Fibroblast of skin of left biceps (primary cell): Measurements from ENCODE around the gene ARHGDIA.
"Not testable (repeated sequence)": the region's sequence is repeated elsewhere in the genome, so short reads cannot be mapped to it uniquely, and the experiment has no call there.

ENCODE experiments used
- DNase-seq, 2 experiments: peaks; one replicate each; pipeline ENCODE4 v3.0.0-alpha.2; 2013; ENCODE audit warnings: low read depth in 2 of 2

ARHGDIA gene

GRCh38 chr17:81843713-81844326, 27.3 kb downstream of the ARHGDIA start:
- DNase-seq: no peak

GRCh38 chr17:81842725-81843504, 28.2 kb downstream of the ARHGDIA start:
- DNase-seq: no peak

- no peak for DNase-seq
Observed at GRCh38 chr17:81842378-81842724, 28.8 kb downstream of the ARHGDIA start.

DNA sequence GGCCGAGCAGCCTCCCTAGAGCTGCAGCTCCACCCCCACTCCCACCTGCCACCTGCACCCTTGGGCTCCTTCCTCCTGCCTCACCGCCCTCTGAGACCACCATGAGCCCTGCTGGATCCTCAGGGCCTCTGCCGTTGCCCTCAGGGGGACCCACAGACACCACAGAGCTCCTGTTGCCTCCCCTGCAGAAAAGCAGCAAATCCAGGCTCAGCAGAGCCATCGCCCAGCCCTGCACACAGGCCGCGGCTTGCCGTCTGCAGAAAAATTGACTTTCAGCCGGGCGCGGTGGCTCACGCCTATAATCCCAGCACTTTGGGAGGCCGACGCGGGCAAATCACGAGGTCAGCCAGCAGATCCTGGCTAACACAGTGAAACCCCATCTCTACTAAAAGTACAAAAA, 29.3 kb downstream of the ARHGDIA start:
- DNase-seq: no peak

GRCh38 chr17:81840826-81841778, 30.0 kb downstream of the ARHGDIA start:
- DNase-seq: no peak

DNA sequence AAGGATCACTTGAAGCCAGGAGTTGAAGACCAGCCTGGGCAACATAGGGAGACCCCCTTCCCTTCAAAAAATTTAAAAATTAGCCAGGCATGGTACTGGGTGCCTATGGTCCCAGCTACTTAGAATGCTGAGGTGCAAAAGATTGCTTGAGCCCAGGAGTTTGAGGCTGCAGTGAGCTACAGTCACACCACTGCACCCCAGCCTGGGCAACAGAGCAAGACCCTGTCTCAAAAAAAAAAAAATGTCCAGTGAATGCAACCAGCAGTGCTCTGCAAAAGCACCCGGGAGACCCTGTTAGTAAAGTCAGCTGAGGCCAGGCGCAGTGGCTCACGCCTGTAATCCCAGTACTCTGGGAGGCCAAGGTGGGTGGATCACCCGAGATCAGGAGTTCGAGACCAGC, 31.1 kb downstream of the ARHGDIA start:
- DNase-seq: not testable (repeated sequence)

GRCh38 chr17:81839301-81839700, 31.8 kb downstream of the ARHGDIA start:
- DNase-seq: no peak

DNA sequence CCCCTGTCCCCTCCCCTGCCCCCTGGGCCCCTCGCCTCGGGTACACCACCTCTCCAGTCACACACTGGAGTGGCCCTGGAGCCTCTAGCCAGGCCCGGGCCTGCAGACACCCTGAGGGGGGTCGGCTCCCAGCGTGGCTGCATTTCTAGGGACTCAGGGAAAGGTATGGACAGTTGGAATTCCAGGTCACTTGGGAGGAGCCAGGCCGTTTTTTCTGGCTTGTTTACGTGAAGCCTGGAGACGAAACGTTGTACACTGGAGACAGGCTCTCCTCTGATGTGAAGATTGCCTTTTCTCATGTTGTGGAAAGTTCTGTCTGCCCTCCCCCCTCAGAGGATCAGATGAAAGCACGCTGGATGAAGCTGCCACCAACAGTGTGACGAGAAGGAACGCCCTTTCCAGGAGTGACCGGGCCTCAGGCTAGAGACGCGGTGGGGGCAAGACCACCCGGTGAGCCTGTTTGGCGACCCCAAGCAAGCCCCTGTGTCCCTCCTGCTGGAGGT, 32.3 kb downstream of the ARHGDIA start:
- DNase-seq: no peak

GRCh38 chr17:81837641-81838040, 33.5 kb downstream of the ARHGDIA start:
- no peak for DNase-seq

DNA sequence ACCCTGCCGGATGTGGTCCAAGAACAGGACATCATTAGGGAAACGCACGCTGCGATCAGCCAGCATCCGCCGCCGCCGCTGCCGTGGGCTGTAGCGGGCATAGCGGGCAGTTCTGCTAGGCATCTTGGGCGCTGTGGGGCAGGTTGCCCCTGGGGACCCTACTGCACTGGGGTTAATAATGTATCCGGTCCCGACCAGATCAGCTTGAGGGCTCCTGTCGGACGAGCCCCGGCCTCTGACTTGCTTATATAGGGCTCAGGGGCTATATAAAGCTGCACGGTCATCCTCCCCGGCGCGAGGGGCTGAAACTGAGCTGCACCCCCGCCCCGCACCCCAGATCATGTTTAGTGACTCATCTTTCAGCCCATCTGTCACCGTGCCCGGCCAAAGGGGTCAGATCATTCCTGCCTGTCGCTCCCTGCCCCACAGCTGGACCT, 36.3 kb downstream of the ARHGDIA start, which contains the start of gene PPP1R27:
TSS of gene PPP1R27 (minus strand) at position 220 of the 437 bp plus-strand sequence. CDS start at position 123, 97 bp downstream.
- DNase-seq: no peak

DNA sequence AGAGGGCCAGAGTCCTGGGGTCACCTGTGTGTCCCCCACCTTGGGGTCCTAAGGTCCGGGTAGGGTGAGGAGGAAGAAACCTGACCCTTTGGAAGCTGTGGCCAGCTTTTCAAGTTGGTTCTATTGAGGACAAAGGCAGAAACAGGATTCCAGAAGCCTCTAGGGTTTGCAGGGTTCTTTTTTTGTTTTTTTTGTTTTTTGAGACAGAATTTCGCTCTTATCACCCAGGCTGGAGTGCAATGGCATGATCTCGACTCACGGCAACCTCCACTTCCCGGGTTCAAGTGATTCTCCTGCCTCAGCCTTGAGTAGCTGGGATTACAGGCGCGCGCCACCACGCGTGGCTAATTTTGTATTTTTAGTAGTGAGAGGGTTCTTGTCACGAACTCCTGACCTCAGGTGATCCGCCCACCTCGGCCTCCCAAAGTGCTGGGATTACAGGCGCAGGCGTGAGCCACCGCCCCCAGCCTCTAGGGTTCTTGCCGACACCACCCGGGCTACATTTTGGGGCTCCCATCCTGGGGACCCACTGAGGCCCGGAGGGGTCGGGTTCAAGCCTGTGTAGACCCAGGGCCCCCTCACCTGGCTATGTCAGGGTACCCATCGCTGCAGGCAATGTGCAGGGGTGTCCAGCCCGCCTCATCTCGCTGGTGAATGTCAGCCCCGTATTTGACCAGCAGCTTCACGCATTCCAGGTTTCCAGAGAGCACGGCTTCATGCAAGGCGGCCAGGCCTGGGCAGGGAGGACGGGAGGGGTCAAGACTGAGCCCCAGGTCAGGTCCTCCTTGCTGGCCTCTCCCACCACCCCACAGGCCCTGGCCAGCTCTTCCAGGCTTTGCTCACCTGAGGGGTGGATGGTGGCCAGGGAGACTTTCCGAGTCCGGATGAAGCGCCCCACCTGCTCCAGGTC, 37.0 kb downstream of the ARHGDIA start:
- no peak for DNase-seq

DNA sequence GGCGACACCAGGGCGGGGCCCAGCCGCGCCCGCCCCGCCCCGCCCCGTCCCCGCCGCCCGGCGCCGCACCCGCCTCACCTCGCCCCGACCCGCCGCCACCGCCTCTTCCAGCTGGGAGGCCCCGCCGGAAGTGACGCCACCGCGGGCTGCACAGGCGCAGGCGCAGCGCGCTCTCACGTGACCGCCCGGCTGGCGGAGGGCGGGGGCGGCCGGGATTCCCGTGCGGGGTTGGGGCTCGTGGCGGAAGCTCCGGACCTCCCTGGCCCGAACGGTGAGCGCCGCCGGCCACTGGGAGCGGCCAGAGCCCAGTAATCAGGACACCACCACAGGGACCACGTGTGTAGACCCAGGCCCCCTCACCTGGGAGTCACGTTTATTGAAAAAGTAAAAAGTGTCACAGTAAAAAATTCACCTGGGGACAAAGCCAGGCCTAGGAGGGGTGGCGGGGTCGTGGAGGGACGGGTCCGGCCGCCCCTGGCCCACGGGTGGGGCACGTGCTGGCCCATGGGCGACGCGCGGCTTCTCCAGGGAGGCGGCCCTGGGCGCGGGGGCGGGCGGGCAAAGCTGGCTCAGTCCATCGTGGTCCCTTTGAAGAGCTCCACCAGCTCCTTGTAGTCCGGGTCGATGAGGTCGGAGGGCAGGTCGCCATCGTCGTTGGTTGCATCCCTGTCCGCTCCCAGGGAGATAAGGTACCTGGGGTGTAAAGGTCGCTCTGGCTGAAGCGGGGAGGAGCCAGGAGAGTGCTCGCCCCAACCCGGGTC, 37.8 kb downstream of the ARHGDIA start, which contains the start of gene MCRIP1:
TSS of gene MCRIP1 (minus strand) at position 132 of the 761 bp plus-strand sequence. CDS start 8,785 bp downstream, outside the sequence.
- peak; percentile 72 to 76 for DNase-seq

DNA sequence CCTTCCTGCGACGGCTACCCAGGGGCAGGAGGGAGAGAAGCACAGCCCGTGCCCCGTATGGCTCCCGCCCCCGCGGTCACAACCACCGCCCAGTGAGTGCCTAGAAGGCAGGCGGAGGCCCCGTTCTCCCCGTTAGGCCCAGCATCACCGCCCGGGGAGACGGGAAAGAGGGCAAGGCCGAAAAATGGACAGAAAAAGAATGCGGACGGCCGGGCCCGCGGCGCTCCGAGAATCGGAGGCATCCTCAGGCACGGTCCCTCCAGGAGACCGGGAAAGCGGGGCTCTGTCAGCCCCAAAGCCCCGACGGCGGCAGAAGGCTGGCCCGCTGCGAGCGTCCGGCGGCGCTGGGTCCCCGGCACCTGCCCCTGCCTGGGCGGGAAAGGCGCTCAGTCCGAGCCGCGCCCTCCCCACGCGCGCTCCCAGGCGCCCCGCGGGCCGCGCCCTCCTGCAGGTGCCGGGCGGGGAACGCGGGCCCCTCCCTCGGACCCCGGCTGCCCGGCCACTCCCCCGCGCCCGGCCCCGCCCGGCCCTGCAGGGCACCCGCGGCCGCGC, 38.5 kb downstream of the ARHGDIA start:
- DNase-seq: no peak

DNA sequence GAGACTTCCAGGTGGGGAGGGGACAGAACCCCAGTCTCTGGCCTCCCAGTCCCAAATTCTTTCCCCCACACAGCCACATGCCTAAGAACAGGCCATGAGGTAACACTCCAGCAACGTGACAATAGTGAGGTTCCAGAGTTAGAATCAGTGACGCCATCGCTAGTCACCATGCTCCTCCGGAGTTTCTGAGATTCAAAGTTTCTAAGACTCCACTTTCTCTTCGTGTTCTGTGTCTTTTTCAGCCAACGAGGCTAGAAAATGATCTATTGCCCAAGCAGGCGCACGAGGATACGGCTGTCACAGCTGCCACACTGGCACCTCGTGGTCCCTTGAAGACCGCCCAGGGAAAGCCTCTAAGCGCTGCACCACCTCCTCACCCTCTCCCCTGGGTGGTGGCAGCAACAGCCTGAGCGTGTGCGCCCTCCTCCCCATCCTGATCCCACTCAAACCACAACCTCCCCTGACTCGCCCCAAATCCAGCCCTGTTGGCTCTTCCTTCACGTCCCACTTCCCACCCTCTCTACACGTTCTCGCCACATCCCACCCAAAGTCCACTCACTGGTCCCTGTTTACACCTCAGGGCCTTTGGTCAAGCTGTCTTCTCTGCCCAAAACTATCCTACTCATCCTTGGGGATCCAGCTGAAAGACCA, 39.1 kb downstream of the ARHGDIA start:
- no peak for DNase-seq

GRCh38 chr17:81831563-81831956, 39.6 kb downstream of the ARHGDIA start:
- no peak for DNase-seq

- DNase-seq: no peak
Observed at GRCh38 chr17:81829858-81830257, 41.3 kb downstream of the ARHGDIA start.

DNA sequence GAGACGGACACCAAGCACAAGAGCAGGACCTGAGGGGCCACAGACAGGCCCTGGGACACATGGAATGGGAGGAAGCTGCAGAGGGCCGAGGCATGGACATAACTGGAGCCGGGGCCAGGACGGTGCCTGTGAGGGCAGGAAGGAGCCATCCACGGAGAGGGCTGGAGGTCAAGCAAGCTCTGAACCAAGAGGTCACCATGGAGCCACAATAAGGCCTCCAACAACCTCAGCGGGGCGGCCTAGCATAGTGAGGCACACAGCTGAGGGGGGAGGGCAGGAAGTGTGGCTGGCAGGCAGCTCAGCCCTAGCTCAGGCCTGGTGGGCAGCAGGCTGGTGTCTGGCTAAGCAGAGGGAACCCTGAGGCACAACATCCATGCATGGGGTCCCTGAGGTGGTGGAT, 42.5 kb downstream of the ARHGDIA start:
- no peak for DNase-seq

DNA sequence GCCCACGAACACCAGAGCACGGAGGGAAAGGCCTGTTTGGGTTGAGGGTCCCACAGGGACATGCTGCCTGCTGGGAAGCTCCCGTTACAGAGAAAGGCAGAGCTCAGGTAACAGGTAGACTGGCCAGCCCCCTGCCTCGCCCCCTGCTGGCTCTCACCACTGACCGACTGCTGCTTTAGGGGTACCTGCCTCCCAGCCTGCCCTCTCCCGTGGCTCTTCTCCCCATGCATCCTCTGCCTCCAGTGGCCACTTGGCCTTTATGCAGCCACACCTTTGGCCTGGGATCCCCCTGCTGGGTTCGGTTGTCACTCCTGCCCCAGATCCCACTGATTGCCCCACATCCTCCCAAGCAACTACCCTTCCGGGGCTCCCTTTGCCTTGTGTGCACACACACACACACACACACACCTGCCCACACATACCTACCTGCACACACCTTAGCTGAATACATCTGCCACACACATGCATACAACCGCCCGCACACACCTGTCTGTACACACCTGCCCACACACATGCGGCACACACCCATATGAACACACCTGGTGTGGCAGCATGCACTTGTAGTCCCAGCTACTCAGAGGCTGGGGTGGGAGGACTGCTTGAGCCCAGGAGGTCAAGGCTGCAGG, 45.2 kb downstream of the ARHGDIA start:
- no peak for DNase-seq

- no peak for DNase-seq
Observed at GRCh38 chr17:81824595-81824994, 46.5 kb downstream of the ARHGDIA start.
